ENCODE data around the gene ELK4. TPM values are rescaled to one million over a fixed set of nuclear protein-coding genes. Genes with fewer than 3 reads are reported as not detected.

The ELK4 gene
- total RNA-seq, 2 donors from 2014 or later, result 20.2 to 34.4 TPM

DNA sequence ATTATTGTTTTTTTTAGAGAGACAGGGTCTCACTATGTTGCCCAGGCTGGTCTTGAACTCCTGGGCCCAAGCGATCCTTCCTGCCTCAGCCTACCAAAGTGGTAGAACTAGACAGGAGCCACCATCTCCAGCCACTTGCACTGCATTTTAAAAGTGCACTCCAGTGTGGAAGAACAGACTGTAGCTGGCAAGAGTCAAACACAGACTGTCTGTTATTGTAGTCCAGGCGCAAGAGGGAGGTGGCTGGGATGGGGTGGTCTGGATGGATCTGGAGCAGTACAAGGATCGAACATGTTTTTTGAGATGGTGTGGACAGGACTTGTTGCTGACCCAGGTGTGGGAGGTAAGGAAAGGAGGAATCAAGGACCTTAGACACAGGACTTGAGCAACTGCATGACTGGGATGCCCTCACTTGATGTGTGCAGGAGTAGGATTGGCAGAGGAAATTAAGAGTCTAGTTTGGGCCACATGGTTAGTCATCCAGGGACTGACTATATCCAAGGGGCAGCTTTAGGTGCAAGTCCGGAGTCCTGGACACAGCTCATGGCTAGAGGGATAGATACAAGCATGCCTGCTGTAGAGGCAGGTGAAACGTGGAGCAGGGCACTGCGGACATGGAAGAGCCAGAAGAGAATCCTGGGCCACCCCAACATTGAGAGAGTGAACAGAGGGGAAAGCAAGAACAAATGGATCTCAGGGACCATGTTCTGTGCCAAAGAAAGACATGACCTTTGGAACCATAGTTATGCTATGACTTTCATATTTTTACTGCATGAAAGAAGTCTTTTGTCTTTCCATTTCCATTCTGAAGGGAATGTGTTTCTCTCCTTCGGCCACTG lies 42.0 kb downstream of the ELK4 start:
- no peak overlapping the region for H3K4me3 ChIP-seq
- no peaks in the 10 kb centered on the region for H3K27me3 ChIP-seq (replicated peaks; ENCODE audit: insufficient read depth)
- no peaks in the 10 kb centered on the region for H3K9me3 ChIP-seq
- H3K4me1 ChIP-seq (ENCODE audit: control insufficient read depth in 1 of 2, low read depth in 2 of 2), result peaks cover 0 to 18% of the 10 kb centered on the region in 2 donors
- H3K36me3 ChIP-seq, result no peaks in the 10 kb centered on the region
- H3K27ac ChIP-seq, result no peak overlapping the region
- TF ChIP-seq, protein P1, sequence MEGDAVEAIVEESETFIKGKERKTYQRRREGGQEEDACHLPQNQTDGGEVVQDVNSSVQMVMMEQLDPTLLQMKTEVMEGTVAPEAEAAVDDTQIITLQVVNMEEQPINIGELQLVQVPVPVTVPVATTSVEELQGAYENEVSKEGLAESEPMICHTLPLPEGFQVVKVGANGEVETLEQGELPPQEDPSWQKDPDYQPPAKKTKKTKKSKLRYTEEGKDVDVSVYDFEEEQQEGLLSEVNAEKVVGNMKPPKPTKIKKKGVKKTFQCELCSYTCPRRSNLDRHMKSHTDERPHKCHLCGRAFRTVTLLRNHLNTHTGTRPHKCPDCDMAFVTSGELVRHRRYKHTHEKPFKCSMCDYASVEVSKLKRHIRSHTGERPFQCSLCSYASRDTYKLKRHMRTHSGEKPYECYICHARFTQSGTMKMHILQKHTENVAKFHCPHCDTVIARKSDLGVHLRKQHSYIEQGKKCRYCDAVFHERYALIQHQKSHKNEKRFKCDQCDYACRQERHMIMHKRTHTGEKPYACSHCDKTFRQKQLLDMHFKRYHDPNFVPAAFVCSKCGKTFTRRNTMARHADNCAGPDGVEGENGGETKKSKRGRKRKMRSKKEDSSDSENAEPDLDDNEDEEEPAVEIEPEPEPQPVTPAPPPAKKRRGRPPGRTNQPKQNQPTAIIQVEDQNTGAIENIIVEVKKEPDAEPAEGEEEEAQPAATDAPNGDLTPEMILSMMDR (IDR thresholded peaks at IDR 0.05), result no peak
- no peak for ATAC-seq (ENCODE audit: insufficient number of reproducible peaks, low FRiP score, low read depth)
- no peak for DNase-seq (ENCODE audit: low spot score)

DNA sequence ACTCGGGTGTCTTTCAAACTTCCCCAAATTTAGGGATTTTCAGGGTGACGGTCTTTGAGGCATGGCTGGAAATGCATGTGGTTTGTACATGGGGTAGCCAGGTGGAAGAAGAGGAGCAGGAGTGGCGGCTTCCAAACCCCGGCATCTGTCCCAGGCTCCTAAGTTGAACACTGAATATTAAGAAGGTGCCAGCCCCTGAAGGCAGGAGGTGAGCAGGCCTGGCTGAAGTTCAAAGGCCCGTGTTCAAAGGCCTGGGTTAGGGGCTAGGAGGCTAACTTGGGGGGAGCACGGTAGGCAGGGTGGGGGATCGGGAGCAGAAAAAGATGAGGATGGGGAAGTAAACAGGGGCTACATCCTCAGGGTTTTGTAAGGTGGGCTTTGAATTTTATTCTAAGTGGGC lies 42.8 kb downstream of the ELK4 start:
- DNase-seq (ENCODE audit: low spot score) (no peak), ATAC-seq (ENCODE audit: insufficient number of reproducible peaks, low FRiP score, low read depth) (no peak)
- no peaks in the 10 kb centered on the region for H3K36me3 ChIP-seq
- H3K4me1 ChIP-seq (ENCODE audit: control insufficient read depth in 1 of 2, low read depth in 2 of 2), result peaks cover 0 to 18% of the 10 kb centered on the region in 2 donors
- TF ChIP-seq, protein P1 (IDR thresholded peaks at IDR 0.05), result no peak
- no peak overlapping the region for H3K27ac ChIP-seq
- no peaks in the 10 kb centered on the region for H3K27me3 ChIP-seq (replicated peaks; ENCODE audit: insufficient read depth)
- H3K9me3 ChIP-seq, result no peaks in the 10 kb centered on the region
- H3K4me3 ChIP-seq, result no peak overlapping the region

DNA sequence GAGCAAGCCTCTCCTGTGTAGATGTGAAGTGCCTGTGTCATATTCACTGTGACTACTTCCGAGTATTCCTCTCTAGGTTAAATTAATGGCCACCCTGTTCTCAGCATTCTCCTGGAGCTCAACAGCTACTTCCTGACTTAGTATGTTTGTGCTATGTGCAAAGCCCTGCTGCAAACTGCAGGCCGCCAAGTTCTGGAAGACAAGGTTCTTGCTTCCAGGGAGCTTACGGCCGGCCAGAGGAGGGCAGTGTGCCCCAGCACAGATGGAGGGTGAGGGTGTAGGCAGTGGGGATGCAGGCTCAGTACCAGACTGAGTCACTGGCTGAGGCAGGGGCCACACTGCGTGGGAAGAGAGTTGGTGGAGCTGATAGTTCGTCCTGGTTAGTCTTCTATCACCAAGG lies 43.2 kb downstream of the ELK4 start:
- Histone ChIP-seq H3K9me3 (no peaks in the 10 kb centered on the region), H3K4me1 (ENCODE audit: control insufficient read depth in 1 of 2, low read depth in 2 of 2) (peaks cover 0 to 18% of the 10 kb centered on the region in 2 donors), H3K27ac (no peak overlapping the region), H3K27me3 (replicated peaks; ENCODE audit: insufficient read depth) (no peaks in the 10 kb centered on the region), H3K36me3 (no peaks in the 10 kb centered on the region), H3K4me3 (no peak overlapping the region)
- no peak for DNase-seq (ENCODE audit: low spot score)
- no peak for ATAC-seq (ENCODE audit: insufficient number of reproducible peaks, low FRiP score, low read depth)
- TF ChIP-seq, protein P1 (IDR thresholded peaks at IDR 0.05), result peak; percentile 15

DNA sequence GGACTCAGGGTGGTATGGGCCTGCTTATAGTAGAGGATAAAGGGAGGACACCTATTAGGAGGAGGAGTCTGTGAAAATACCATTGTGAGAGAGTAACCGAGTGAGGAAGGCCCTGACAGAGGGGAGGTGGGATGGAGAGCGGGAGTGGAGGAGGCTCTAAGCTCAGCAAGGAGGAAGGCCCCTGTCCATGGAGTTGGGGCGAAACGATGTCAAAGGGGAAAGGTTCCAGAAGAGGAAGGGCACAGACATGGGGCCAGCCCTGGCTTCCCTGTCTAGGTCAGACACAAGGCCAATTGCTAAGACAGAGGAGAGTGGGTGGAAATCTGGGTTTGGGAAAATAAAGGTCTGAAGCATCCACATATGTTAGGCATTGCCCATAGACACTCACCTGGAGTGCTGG lies 44.2 kb downstream of the ELK4 start:
- no peak overlapping the region for H3K4me3 ChIP-seq
- H3K36me3 ChIP-seq, result no peaks in the 10 kb centered on the region
- no peaks in the 10 kb centered on the region for H3K27me3 ChIP-seq (replicated peaks; ENCODE audit: insufficient read depth)
- DNase-seq (ENCODE audit: low spot score) (no peak), ATAC-seq (ENCODE audit: insufficient number of reproducible peaks, low FRiP score, low read depth) (no peak)
- H3K9me3 ChIP-seq, result no peaks in the 10 kb centered on the region
- H3K27ac ChIP-seq, result no peak overlapping the region
- TF ChIP-seq, protein P1 (IDR thresholded peaks at IDR 0.05), result no peak
- peaks cover 0 to 16% of the 10 kb centered on the region in 2 donors for H3K4me1 ChIP-seq (ENCODE audit: control insufficient read depth in 1 of 2, low read depth in 2 of 2)

DNA sequence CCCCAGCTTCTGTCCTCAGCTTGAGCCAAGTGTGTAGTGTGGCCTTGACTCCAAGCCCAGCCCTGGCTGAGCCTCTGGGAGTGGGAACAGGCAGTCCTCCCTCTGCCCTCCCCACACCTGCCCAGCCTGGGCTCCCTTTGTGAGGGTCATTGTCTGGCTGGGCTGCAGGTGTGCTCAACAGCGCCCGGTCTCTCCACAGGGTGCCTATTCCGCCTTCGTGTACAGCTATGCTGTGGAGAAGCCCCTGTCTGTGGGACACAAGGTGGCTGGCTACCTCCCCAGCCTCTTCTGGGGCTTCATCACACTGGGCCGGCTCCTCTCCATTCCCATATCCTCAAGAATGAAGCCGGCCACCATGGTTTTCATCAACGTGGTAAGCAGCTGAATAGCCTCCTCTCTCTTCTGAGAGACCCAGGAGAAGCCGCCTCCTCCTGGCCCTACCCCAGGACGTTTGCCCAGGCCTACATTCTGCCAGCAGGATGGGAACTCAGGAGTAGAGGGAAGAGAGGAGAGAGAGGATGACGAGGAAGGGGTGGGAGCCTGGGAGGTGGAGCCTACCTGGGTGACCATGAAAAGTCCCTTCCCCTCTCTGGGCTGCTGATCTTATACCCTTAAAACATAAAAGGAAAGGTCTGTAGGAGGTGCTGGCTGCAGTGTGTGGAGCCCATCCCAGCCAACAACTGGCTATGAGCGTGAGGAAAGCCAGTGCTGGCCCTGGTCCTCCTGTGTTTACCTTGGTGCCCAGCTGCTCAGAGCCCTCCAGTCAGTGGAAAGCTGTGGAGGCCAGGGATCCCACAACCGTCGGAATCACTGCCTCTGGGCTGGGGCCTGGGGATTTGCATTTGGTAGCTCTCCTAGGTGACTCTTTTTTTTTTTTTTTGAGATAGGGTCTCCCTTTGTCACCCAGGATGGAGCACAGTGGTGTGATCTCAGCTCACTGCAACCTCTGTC lies 45.7 kb downstream of the ELK4 start:
- H3K9me3 ChIP-seq, result no peaks in the 10 kb centered on the region
- H3K4me1 ChIP-seq (ENCODE audit: control insufficient read depth in 1 of 2, low read depth in 2 of 2), result peaks cover 0 to 7% of the 10 kb centered on the region in 2 donors
- no peaks in the 10 kb centered on the region for H3K36me3 ChIP-seq
- ATAC-seq (ENCODE audit: insufficient number of reproducible peaks, low FRiP score, low read depth) (no peak), DNase-seq (ENCODE audit: low spot score) (no peak)
- H3K27me3 ChIP-seq (replicated peaks; ENCODE audit: insufficient read depth), result no peaks in the 10 kb centered on the region
- TF ChIP-seq, protein P1 (IDR thresholded peaks at IDR 0.05), result no peak
- no peak overlapping the region for H3K4me3 ChIP-seq
- no peak overlapping the region for H3K27ac ChIP-seq
